ENCODE results near the gene MUS81.

MUS81 gene

DNA sequence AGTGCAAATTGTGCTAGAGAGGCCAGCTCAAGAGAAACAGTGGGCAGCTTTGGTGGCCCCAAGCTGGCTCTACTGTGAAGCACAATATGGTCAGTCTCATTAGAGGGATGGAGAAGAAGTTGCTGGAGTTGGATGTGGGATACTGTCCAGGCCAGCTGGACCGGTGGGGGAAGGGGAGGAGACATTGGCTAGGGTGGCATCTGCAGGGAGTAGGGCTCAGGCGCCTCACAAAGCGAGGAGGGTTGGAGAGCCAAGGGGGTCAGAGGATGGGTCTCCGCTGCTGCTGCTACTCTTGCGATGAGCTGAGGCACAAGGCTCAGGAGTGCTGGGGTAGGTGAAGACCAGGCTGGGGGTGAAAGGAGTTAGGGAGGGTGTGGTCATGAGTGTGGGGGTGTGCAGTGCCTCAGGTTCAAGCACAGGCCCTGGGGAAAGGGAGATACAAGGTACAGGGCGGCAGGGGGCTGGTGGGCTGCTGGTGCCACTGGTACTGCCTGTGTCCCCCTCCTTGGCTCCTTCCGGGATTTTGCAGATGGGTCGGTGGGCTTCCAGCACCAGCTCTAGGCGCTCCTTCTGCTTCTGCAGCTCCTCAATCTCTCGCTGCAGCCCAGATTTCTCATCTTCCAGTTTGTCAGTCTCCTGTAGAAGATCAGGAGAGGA, 32.6 kb downstream of the MUS81 start:
- DNase-seq = no peak

DNA sequence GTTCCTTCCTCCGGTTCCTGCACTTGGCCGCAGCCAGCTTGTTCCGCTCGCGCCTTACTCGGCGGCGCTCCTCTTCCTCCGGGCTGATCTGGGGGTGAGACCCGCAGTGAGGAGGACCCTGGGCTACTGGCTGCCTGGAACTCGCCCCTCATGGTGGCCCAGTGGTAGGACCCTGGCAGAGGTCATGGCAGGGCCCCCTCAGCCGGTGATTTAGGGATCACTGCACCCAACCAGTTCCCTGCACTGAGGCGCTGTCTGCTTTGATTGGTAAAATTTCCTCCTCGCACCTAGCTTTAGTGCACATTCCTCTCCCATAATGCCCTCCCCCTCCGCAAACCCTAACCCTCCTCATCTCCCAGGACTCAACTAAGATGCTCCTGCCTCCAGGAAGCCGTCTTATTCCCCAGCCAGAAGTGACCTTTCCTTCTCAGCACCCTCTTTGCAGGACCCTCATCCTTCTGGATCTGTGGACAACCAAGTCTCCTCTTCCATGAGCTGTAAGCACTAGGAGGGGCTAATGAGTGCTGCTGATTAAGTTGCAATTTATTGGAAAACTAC, 33.9 kb downstream of the MUS81 start:
- DNase-seq = peak in 3 of 6 experiments; percentile 14 to 23 (median 14)

DNA sequence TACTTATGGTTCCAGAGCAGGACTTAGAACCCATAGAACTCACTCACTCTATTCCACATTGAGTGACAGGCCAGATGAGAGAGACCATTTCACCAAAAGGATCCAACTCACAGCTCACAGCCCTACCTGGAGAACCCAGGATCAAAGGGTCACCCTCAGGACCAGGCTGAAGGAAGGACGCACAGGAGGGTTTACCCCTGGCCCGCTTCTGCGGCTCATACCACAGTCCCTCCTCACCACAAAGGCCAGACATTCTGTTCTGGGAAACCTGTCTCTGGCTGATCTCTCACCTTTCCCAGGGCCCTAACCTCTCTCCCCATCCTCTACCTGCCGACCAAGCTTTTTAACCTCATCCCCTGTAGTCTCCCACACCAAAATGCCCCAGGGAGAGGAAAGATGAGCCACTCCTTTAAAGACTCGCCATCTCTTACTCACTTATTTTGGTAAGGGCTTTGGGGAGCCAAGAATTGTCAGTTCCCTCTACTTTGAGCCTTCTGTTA, 35.3 kb downstream of the MUS81 start:
- no peak for DNase-seq

DNA sequence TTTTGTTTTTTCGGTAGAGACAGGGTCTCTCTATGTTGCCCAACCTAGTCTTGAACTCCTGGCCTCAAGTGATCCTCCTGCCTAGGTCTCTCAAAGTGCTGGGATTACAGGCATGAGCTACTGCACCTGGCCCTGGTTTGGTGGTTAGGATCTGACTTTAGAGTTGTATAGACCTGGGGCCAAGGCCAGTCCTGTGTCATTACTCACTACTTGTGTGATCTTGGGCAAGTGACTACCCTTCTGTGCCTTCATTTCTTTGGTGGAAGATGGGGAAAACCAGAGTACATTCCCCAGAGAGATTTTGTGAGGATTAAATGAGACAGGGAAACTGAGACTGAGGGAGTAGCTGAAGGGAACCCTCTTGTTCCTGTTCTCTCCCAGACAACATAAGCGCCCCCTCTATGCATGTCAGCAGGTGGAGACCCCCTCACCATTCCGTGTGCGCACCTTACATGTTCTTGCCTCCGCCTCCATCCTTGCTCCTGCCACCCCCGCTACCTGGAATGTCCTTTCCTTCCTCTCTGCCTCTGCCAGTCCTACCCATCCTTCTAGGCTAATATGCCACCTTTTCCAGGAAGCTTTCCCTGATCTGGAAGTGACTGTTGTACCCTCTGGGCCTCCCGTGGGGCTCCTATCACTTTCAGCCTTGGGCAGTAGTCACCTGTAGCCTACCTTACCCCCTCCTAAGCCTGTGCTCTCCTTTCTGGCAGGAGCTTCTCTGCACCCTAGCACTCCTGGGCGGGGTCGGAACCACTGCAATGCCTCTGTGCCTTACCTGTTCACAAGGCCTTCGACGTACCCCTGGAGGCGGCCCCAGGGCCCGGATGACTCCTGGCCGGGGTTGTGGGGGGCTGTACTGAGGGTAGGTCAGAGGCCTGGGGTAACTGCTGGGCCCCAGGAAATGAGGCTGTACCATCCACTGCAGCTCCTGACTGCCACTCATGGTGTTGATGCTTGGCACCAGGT, 36.1 kb downstream of the MUS81 start:
- no peak for DNase-seq

DNA sequence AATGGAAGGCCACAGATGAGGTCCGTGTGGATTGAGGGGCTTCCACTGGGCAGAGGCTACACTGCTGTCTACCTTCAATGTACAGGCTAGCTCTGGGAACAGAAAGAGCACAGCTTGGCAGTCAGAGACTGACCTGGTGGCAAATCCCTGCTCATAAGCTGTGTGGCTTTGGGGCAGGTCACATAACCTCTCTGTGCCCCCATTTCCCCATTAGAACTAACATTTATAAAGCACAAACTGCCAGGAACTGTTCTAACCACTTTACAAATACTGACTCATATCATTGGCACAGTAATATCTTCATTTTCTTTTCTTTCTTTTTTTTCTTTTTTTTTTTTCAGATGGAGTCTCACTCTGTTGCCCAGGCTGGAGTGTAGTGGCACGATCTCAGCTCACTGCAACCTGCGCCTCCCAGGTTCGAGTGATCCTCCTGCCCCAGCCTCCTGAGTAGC, 36.8 kb downstream of the MUS81 start:
- no peak for DNase-seq

DNA sequence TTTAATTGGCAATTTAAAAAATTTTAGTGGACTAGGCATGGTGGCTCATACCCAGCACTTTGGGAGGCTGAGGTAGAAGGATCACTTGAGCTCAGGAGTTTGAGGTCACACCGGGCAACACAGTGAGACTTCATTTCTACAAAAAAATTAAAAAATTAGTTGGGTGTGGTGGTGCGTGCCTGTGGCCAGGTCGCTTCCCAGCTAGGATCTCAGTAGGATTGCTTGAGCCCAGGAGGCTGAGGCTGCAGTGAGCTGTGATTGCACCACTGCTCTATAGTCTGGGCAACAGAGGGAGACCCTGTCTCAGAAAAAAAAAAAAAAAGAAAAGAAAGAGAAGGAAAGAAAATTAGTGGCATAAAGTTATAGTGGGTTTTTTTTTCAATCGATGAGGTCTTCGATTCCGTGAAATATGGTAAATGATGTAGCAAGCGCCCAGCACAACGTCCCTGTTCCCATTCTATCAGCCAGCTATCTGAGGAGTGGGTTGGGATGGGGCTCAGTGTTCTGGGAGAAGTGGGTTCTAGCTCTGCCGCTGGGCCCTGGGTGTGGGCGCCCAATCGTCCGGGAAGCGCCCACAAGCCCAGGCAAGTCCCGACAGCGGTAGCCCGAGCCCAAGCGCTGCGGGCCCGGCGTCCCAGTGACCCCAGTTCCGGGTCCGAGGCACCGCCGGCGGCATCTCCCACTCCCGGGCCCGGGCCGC, 38.6 kb downstream of the MUS81 start:
- no peak for DNase-seq

DNA sequence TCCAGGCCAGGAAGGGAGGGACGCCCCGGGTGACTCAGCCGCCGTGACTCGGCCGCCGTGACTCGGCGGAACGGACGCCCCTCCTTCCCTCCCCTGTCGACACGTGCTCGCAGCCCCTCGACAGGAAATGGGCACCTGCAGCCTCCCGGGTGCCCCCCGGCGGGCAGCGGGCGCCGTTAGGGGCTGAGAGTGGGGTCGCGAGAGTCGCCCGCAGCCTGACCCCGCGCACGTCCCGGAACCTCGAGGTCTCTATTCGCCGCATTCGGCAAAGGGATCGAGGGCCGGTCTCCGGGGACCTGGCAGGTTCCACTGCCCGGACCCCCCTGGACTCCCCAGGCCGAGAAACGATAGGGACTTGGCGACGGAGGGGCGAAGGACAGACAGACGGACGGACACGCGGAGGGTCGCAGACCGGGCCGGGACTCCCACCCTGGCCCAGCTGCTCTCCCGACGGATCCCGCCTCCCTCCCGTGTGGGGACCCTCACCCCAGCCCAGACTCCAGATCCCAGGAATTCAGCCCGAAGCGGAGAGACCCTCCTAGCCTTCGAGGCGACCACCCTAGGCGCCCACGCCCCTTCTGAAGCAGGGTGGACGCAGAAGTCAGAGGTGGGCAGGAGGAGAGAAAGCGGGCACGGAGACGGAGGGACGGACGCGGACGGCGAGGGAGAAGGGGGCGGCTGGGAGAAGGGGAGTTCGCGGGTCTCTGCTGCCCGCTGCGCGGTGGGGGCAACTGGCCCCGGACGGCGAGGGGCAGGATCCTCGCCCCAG, 39.3 kb downstream of the MUS81 start:
- peak in 4 of 6 experiments; percentile 7 to 35 (median 24) for DNase-seq

DNA sequence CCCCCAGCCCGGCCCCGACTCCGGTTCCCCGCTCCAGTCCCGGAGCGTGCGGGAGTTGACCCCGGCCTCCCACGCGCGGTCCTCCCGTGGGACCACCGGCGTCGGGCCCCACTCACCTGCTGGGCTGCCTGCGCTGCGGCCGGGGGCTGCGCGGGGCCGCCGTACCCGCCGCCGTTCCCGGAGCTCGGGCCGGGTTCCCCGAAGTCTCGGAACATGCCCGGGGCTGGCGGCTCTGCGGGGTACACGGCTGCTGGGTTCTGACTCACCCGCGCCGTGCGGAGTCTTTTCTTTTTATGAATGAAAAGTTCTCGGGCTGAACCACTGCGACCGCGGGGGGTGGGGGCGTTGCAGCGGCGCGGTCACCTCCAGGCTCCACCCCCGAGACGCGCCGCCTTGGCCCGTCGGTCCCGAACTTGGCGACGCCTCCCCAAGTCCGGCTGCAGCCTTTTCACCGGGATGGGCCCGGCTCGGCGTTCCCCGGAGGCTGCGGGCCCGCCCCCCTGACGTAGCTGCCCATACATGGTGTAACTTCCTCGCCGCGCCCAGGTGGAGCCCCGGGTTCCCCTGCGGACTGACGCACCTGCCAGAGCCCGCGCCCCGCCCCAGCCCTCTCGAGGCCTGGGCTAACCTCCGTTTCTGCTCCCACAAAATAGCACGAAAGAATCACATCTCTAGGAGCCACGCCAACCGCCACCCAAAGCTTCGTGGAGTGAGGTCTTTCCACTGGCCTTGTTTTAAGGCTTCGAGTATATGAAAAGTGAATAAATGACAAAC, 40.1 kb downstream of the MUS81 start, which contains the start of gene FOSL1:
TSS of gene FOSL1 (minus strand) at position 264 of the 774 bp plus-strand sequence. CDS start at position 215, 49 bp downstream.
- peak; percentile 83 to 94 (median 88) for DNase-seq

DNA sequence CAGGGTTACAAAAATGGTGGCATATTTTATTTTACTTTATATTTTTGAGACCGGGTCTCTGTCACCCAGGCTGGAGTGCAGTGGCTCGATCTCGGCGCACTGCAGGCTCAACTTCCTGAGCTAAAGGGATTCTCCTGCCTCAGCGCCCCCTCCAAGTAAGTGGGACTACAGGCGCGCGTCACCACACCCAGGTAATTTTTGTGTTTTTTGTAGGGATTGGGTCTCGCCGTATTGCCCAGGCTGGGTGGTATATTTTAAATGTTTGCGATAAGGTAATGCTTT, 40.6 kb downstream of the MUS81 start:
- no peak for DNase-seq

DNA sequence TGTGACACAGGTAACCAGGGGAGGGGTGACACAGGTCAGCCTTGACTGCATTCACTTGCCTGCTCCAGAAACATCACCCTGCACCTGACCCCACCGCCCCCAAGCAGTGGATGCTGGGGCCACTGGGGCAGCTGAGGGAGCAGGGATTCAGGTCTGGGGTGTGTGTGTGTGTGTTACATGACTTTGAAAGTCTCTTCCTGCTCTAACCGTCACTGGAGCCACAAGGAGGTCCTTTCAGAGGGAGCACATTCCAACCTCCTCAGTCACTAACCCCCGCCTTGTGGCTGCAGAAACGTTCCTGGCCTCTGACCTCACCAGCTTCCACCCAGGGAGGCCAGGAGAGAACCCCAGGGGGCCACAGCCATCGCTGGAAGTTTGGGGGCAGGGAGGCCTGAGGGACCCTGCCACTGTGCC, 42.8 kb downstream of the MUS81 start:
- no peak for DNase-seq

DNA sequence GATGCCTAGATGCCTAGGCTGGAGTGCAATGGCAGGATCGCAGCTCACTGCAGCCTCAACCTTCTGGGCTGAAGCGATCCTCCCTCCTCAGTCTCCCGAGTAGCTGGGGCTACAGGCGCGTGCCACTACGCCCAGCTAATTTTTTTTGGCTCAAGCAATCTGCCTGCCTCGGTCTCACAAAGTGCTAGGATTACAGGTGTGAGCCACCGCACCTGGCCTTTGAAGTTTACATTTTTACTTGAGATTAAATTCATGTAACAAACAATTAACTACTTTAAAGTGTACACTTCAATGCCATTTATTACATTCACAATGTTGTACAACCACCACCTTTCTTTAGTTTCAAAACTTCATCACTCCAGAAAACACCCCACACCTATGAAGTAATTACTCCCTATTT, 43.5 kb downstream of the MUS81 start:
- DNase-seq = no peak

DNA sequence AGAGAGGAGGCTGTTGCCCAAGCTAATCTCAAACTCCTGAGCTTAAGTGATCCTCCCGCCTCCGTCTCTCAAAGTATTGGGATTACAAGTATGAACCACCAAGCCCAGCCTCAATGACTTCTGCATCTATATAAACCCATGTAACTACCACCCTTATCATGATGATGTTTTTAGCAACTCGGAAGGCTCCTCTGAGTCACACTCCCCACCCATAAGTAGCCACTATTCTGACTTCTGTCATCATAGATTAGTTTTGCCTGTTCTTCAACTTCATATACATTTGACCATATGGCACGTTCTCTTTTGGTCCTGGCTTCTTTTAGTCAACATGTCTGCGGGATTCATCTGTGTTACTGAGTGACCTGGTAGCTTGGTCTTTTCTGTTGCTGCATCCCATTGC, 46.4 kb downstream of the MUS81 start:
- DNase-seq = no peak

DNA sequence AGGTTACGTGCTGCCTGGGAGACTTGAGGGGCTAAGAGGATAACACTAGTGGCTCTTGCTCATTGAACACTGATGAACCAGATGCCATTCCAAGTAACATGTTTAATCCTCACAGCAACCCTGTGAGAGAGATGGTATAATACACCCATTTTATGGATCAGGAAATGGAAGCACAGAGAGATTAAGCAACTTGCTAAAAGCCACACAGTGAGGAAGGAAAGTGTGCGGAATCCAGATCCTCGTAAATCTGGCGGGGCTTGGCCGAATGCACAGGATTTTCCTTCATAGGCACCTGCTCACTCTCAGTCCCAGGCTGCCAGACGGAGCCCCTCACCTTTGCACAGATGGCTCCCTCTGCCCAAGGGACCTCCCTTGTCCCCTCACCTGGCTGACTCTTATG, 47.6 kb downstream of the MUS81 start:
- DNase-seq = no peak

DNA sequence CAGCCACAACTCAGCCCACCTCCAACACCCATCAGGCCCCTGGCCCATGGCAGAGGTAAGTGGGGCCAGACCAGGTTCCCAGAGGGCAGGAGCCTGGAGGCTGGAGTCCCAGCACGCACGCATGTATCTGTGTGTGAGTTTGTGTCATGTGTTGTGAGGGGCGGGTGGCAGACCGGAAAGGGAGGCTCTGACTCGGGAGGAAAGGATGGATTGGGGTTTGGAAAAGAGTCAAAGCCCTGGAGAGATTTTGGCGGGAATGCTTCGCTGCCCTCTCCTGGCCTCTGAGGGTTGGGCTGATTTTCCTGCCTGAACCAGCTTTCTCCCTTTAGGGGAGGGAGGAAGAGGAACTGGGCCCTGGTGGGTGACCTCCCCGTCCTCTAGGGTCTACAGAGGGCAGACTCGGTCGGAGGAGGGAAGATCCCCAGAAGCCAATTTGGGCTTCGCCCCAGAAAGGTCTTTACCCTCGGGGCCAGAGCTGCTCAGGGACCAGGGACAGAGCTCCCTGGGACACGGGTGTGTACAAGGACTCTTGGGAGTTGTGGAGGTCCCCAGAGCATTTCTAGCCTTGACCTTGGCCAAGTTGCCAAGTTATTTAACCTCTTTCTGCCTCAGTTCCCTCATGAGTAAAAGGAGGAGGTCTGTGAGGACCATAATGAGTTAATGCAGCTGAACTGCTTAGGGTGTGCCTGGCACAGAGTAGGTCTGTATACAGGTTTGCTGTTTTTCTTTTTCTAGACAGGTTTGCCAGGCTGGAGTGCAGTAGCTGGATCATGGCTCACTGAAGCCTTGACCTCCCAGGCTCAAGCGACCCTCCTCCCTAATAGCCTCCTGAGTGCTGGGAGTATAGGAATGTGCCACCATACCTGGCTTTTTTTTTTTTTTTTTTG, 51.7 kb downstream of the MUS81 start:
- DNase-seq = no peak

DNA sequence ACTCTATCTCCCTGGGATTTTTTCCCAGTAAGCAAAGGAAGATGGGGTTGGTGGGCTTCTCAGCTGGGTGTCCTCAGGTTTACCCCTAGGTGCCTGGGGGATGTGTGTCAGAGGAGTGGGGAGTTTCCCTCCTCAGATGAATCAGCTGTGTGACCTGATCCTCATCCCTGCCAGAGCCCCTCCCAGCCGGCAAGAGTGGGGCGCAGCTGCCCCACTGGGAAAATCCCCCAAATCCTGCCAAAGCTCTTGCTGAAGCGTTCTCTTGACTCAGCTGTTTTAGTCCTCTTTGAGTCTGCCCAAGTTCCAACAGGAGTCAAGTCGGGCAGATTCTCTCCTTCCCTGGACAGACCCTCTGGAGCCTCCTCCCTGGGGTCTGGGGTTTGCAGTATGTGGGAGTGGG, 52.6 kb downstream of the MUS81 start:
- DNase-seq = no peak

DNA sequence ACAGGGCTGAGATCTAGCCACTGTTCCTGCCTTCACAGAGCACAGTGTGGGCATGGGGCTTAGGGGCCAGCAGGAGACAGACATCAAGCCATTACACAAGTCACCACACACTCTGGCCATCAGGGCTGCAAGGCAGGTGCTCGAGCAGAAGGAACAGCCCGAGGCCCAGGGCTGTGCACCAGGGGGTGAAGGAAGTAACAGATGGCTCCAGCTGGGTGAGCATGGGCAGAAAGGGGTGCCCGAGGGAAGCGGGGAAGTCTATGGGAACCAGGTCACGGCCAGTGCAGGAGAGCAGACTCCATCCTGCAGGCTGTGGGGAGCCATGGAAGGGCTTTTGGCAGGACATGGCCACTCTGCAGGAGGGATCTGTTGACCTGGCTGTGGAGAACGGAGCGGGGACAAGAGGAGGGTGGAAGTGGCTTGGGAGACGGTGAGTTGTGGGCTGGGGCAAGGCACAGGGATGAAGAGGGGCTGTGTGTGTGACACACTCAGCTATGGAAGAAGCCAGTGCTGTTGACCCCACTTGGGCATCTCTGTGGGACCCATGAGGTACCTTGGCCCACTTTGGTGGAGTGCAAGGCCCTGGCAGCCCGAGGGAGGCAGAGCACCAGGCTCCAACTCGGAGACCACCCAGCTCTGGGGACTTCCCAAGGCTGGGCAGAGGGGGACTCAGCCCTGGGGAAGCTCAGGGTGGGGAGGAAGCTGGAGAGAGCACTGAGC, 55.0 kb downstream of the MUS81 start:
- no peak for DNase-seq

DNA sequence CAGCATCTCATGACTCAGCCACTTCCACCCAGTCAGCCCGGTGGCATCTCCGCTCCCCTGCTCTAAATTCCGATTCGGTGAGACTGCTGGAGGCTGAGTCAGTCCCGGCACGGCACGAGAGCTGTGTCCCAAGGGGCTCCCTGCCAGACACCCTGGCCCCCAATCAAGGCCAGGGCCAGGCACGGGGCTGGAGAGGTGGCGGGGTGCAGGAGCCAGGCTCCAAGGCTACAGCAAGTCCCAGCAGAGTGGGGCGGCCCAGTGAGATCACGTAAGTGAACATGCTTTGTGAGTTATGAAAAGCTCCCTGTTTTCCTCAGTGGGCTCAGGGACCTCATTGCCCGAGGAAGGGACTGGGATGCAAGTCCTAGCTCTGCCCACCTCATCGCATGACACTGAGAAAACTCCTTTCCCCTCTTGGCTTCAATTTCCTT, 55.6 kb downstream of the MUS81 start:
- DNase-seq = no peak

All from stimulated activated naive CD4-positive, alpha-beta T cell (primary cell).